GM19455 (cell line): ENCODE measurements around the gene PDLIM5.
"Not testable (repeated sequence)": the region's sequence is repeated elsewhere in the genome, so short reads cannot be mapped to it uniquely, and the experiment has no call there.

Experiments
- ATAC-seq: cut with Tn5 transposase; IDR thresholded peaks from one replicate; pipeline ENCODE4 v1.9.1; 2021; ENCODE audit not compliant: unreplicated experiment

Gene PDLIM5

DNA sequence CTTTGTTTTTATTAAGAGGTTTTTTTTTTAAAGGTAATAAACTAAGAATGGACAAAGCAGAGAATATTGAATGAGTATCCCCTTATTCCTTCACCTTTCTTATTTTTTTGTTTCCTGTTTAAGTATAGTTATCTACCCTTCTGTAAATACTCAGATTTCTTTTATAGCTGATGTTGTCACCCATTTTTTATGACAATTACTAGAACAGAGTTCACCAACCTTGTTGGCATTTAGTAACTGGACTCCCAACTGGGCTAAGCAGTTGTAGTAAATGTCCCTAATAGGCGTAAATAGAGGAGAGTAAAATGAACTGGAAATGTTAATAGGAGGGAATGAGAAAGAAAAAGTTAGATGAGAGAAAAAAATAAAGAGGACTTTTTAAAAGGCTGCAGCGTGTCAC, 9.8 kb downstream of the PDLIM5 start:
- no peak for ATAC-seq

DNA sequence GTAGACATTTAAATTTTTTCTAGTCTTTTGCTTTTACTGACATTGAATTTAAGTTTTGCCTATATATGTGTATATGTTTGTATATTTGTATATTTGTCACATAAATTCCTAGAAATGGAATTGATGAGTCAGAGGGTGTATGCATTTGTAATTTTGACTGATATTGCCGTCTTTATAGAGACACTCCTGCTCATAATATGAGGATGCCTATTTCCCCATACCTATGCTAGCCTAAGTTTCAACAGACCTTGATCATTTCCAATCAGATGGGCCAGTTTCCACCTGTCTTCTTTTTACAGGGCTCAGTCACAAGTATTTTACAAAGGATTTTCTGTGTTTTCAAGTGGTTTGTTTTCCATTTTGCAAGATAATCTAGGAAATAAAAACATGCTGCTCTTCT, 10.8 kb downstream of the PDLIM5 start:
- no peak for ATAC-seq

DNA sequence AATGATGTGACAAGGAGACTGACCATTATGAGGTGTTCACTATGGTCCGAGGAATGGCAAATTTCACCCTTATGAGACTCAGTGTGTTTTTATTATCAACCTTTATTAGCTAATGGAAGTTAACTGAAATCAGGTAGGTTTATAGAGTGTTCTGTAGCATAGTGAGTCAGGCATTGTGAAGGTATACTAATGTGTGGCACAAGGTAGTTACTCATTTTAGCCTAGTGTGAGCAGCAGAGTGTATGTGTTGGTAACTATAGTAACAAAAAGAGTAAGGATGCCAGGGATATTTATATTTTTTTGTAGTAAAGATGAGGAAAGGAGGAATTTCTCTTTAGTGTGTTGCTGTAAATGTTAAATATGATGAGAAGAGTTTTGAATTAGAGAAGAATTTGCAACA, 12.0 kb downstream of the PDLIM5 start:
- ATAC-seq = no peak

DNA sequence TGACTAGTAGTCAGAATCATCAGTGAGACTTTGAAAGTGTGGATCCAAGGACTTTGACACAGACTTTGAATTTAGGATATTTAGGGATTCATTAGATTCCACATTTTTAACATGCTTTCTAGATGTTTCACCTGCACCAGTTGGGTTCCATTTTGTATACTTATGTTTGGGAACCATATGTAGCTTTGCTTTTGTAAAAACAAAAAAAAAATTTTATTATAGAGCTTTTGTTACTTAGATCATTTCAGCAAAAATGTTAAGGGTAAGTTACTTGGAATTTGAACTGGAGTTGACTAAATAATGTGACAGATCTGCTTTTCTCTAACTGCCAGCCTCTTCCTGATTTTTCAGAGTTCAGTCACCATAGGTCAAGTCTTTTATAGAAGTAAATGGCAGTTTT, 14.6 kb downstream of the PDLIM5 start:
- ATAC-seq = no peak

DNA sequence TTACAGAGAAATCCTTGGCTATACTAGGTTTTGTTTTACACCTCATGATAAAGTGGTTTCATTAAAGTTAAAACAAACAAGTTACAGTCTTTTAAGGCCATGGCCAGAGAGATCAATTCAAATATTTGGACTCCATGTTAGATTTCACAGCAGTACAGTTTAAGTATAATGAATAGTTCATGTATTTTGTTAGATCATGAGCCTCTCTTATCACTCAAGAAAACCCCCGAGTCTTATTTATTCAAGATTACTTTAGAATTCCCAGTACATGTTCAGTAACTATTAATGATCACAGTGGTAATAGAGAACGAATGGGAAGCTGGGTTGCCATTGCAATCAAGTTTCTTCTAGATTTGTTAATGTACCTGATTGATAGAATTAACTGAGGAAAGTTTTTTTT, 15.2 kb downstream of the PDLIM5 start:
- no peak for ATAC-seq

DNA sequence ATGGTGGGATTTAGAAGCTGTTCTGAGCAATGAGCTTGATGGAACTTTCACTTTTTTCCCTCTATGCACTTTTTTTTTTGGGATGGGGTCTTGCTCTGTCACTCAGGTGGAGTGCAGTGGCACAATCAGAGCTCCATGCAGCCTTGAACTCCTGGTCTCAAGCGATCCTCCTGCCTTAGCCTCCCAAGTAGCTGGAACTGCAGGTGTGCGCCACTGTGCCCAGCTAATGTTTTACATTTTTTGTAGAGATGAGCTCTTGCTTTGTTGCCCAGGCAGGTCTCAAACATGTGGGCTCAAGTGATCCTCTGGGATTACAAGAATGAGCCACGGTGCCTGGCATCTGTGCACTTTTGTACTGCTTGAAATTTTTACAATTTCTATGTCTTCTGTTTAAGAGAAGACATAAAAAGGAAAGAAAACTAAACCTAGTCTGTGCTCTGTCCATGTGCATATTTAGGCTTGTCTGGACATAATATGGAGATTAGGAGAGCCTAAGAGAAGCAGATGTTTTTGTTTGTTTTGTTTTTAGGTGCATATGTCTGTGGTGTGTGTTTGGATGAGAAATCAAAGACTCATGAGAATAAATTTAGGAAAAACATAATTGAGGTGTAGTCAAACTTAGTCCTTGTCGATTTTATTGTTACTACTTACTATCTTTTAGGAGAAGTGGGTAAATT, 16.5 kb downstream of the PDLIM5 start:
- no peak for ATAC-seq

DNA sequence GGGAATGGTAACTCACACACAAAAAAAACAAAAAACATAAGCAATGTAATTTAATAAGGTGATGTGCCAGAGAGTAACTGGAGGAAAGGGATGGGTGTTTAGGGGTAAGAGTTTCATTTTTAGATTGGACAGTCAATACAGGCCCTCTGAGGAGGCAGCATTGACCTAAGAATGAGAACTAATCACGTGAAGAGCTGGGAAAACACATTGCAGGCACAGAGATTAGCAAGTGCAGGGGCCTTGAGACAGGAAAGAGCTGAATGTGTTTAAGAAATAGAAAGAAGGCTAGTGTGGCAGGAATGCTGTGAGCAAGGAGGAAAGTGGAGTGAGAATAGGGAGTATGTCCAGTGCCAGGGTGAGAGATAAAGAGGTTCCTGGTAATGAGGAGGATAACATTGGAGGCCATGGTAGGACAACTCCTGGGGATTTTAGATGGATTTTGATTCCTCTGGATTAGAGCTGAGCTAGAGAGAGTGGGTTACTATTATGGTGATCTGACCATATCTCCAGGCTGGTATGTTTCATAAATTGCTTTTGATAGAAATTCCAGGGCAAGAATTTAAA, 17.6 kb downstream of the PDLIM5 start:
- no peak for ATAC-seq

DNA sequence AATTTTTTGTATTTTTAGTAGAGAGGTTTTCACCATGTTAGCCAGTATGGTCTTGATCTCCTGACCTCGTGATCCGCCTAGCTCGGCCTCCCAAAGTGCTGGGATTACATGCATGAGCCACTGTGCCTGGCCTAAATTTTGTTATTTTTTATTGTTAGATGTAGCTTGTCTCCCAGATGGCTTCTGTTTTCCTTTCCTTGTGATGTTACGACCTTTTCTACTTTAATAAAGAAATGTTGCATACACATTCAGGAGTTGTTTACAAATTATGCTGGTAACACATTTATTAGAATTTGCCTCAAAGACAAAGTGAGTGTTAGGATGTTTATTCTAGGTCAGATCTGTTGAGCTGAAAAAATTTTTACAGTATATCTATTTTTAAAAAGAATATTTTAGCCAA, 18.4 kb downstream of the PDLIM5 start:
- ATAC-seq = no peak

DNA sequence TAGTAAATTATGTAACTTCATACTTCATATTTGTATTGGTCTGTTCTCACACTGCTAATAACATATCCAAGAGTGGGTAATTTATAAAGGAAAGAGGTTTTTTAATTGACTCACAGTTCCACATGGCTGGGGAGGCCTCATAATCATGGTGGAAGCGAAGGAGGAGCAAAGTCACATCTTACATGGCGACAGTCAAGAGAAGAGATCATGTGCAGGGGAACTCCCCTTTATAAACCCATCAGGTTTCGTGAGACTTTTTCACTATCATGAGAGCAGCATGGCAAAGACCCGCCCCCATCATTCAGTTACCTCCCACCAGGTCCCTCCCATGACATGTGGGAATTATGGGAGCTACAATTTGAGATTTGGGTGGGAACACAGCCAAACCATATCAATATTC, 19.0 kb downstream of the PDLIM5 start:
- not testable (repeated sequence) for ATAC-seq

DNA sequence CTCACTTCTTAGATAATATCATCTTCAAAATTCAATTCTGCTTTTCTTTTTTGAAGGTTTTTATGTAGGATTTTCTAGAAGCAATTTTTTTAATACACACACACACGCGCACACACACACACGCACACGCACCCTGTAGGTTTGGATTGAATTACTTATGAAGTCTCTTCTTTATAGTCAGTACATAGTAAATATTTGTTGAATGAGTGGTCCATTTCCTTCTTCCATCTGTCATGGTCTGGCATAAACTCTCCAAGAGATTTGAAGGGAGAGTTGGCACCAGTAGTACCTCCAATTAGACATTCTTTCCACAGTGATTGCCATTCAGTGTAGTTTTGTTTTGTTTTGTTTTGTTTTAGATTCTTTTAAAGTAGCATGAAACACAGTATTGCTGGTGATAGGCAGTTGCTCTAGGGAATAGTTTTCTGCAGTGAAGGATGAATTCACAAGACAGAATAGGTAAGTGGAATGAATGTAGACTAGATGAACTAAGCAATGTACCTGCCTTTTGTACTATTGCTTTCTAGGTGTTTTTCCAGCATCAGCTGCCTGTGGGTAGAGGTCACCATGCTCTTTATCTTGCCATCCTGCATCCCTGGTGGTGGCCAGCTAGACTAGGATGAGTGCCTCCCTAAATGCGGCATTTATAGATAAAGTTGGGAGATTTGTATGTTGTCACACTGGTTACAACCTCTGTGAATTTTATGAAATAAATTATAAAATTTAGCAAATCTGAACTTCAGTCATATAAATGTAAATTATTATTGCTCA, 20.5 kb downstream of the PDLIM5 start:
- no peak for ATAC-seq

DNA sequence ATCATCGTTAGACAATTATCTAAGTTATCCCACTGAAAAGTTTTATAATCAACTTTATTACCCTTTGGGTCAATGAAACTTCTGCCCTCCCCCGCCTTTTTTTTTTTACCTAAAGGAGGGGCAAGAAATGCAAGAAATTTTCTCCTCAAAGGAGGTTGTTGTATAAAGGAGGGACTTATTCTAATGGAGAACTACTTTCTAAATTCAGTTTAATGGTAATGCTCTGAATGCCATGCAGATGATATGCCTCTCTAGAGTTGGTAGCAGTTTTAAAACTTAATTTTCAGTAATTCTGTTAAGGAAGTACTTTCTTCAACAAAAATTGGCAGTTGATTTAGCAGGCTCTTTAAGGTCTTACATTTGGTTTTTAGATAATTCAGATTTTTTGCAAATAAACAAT, 23.3 kb downstream of the PDLIM5 start:
- no peak for ATAC-seq

DNA sequence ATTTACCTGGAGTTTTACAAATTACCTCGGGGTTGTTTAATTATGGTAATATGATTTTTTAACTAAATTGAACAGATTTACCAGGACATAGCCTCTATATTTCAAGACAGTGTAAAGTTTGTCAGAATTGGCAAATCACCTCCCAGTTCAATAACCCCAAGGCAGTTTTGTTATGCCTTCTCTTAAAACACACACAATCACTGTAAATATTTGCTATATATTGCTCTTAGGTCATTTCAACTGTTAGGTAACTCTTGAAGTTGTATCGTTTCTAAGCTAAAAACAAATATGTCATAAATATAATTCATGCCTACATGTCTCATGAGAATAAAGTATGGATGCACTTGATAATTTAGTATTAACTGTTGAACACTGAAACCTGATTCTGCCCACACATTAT, 24.1 kb downstream of the PDLIM5 start:
- ATAC-seq = no peak

DNA sequence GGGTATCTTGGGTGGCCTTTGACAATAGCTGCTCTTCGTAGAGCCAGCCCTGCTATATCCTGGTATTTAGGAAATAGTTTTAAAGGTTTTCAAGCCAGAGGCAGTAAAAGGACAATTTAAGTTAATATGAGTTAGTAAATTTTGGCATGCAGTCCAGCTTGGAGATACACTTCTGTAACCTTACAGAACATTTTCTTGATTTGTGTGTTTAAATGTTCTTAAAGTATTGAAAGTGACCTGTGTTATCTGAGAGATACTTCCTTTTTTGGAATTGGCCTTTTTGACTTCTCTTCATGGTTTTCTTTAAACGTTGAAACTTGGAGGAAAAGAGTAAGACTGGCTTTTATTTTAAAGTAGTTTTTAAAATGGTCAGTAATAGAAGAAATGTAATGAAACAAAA, 25.5 kb downstream of the PDLIM5 start:
- no peak for ATAC-seq

DNA sequence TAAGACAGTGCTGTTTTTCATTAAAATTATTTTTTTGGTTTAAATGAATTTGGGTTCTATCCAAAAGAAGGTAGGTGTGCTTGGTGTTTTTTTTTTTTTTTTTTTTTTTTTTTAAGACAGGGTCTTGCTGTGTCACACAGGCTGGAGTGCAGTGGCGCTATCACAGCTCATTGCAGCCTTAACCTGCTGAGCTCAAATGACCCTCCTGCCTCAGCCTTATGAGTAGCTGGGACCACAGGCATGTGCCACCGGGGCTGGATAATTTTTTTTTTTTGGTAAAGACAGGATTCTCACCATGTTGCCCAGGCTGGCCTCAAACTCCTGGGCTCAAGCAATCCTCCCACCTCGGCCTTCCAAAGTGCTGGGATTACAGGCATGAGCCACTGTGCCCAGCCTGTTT, 27.1 kb downstream of the PDLIM5 start:
- ATAC-seq = not testable (repeated sequence)

DNA sequence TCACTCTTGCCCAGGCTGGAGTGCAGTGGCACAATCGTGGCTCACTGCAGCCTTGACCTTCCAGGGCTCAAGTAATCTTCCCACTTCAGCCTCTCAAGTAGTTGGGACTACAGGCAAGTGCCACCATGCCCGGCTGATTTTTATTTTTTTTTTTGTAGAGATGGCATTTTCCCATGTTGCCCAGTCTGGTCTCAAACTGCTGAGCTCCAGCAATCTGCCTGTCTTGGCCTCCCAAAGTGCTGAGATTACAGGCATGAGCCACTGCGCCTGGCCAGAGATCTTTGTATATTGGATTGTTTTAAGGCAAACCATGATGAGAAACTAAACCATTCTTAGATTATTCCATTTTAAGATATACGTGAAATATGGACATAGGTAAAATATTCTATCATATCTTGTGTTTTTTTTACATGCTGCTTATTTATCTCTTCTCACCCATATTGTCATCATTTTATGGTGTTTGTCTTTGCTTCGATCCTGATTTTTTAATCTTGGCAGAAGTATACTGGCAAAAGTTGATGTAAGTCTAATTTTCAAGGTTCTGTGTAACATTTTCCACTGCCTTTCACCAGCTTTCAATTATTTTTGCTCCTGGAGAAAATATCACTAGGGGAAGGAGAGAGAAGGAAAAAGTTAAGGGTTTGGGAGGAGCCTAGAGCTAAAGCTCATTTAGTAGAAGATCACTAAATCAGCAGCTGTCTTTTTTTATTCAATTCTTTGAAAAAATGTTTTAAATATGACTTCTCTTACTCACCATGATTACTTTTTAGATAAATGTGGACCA, 27.8 kb downstream of the PDLIM5 start:
- no peak for ATAC-seq

DNA sequence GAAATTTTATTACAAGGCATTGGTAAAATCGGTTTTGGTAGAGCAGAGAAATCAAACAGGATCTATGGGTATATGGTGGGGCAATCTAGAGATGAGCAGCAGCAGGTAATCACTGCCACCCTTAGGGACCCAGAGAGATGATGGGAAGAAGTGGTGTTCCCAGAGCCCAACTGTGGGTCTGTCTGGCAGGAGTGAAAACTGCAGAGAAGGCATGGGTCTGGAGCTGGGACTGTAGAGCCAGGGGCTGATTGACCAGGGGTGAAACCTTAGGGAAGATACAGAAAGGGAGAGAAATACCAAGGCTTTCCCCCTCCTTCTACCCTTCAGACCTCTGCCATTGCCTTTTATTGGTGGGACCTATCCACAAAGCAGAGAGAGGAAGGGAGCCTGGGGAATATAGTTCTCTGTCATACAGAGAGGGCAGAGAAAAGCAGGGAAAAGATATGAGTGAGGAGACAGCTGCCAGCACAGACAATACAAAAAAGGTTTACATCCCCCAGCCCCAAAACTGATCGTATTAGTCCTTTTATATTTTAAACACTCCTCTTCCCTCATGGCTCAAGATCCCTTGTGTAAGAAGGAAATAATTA, 28.7 kb downstream of the PDLIM5 start:
- no peak for ATAC-seq

DNA sequence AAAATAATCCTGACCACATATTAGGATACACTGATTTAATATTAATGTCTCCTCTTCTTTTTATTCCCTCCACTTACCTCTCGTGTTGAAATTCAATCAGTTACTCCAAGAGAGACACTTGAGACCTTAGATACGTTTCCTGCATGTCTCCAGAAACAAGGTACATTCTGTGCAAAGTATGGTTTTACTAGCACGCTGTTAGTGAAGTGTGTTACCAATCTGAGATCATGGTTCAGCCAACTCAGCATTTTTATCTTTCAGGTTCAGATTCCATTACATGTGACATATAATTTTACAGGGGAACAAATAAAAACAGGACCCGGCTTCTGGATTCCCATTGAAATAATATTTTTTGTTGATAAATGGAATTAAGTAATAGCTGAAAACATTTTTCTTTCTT, 32.2 kb downstream of the PDLIM5 start:
- no peak for ATAC-seq

DNA sequence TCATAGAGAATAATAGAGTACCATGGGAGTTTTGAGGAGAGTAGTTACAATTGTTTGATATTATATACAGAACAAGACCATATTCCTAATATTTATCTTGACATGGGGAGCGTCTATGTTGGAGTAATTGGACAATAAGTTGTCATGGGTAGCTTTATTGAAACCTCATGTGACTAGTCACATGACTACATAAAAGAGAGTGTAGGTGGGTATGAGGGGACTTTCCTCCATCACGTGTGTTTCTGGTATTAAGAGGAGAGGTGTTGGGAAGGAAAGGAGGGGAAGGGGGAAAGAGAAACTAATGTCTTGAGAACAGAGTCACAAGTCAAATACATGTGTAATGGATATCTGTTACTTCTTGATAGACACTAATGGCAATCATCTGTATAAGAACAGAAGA, 33.1 kb downstream of the PDLIM5 start:
- ATAC-seq = no peak

DNA sequence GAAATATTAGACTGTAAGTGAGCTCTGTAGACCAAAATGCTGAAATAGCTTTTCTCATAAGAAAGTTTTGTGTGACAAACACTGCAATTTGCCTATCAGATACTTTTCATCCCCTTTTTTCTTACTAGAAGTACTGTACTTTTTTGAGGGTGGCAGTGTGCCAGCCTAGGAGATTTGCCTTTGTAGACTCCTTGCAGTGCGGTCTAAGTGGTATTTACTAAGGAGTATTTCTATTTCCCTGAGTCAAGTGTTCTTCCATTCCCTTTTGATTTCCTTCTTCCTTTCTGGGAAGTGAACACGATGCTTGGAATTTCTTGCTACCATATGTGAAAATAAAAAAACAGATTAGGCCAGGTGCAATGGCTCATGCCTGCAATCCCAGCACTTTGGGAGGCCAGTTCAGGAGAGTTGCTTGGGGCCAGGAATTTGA, 34.6 kb downstream of the PDLIM5 start:
- no peak for ATAC-seq

DNA sequence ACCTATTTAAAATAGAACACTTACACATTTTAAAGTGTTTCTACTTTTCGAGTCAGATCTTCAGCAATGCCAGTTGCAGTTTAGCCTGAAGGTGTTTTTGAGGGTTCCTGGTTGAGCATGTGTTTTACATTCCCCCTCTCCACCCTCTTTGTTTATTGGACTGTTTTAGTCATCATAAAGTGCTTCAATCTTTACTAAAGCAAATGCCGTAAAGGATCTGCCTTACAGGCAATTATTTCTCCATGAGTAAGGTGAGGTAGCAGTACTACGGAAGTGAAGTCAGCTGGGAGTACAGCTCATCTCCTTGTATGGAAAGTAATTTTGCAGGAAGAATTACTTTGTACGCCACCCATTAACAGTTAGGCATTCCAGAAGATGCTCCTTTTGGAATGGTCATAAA, 36.9 kb downstream of the PDLIM5 start:
- ATAC-seq = no peak

DNA sequence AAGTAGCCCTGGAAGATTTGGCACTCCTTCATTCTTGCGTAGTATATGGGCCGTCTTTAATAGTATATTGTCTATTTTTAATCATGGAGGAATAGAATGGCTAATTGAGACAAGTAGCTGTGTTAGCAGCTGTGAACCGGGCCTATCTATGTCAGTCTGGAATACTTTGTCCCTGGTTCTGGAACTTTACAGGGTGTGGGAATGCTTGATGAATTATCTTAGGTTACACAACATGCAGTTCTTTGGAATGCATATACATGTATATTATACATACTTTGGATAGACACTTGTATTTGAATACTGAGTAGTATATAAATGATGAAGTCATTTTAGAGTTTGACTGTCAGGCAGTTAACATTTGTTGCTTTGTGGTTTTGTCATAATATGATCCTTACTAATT, 37.4 kb downstream of the PDLIM5 start:
- ATAC-seq = no peak
